H1 (cell line): ENCODE measurements around the gene GSTT4. TPM values are rescaled to one million over a fixed set of nuclear protein-coding genes. Genes with fewer than 3 reads are reported as not detected.

ENCODE experiments used
- JUND ChIP-seq: IDR thresholded peaks from 2 replicates; pipeline ENCODE4 v1.6.1; 2011; ENCODE audit warnings: mild to moderate bottlenecking, improper control_type of control experiment, low read length
- MAFK ChIP-seq: IDR thresholded peaks from 2 replicates; pipeline ENCODE4 v1.6.1; 2012; ENCODE audit warnings: low read depth, mild to moderate bottlenecking, improper control_type of control experiment, low read length
- polyA plus RNA-seq, 7 experiments: library from polyadenylated mRNA; depleted of rRNA in 3 of 7; stranded (reverse) in 5 of 7; unstranded in 2 of 7; fragments of >200 nt in 5 of 7; fragments of 200-250 nt in 2 of 7; gene quantifications; 1 replicate in 5 of 7; 2 replicates in 1 of 7; 4 replicates in 1 of 7; pipeline versions ENCODE4 v1.2.1 to v1.2.3, GENCODE V29; 2011 to 2013; ENCODE audit warnings: missing spikeins in 2 of 7, mixed read lengths in 2 of 7
- total RNA-seq: library from RNA; stranded (reverse); fragmentation: NEBNext Ultra II Directional; extraction: Animal tissue kit (Norgen Biotek cat#: 25700); gene quantifications from 2 replicates; pipeline ENCODE4 v1.2.1, GENCODE V29; 2021

Gene GSTT4
- total and polyA plus RNA-seq, 2 of the 8 experiments (the other 6 are each of a cell fraction or from before 2014, with no cell fraction given): 0.14 TPM; not detected in 1

GRCh38 chr22:24026733-24027132 lies 21.5 kb upstream of the GSTT4 start (continued):
- TF ChIP-seq MAFK (no peak), JUND (no peak)
- TF ChIP-seq, all 59 proteins: peak for 0
